WTC11 (cell line): ENCODE results near the gene DERL2. TPM values are rescaled to one million over a fixed set of nuclear protein-coding genes. Genes with fewer than 3 reads are reported as not detected.

ENCODE experiments used
- ATAC-seq: fragments of 200-7000 bp; cut with Tn5 transposase; 2 replicates; pipeline ENCODE4 v1.10.0; 2021; ENCODE audit warnings: mild to moderate bottlenecking, moderate library complexity
- CTCF ChIA-PET: fragments of 300-600 bp; sonication (Branson Sonifier 250); formaldehyde crosslinking; loops from one replicate; lab custom pipeline; 2021; ENCODE audit warnings: antibody characterized with exemption; lab: Charles Lee
- POLR2A ChIA-PET: fragments of 350-600 bp; sonication (Branson Sonifier 250); formaldehyde crosslinking; loops from one replicate; lab custom pipeline; 2021; ENCODE audit warnings: antibody characterized with exemption; lab: Charles Lee
- DNase-seq: peaks from one replicate; pipeline ENCODE4 v3.0.0; 2021; ENCODE audit warnings: low spot score
- H3K27ac Mint-ChIP-seq: 2 replicates; pipeline ENCODE4 v1.8.0; 2021; ENCODE audit warnings: mixed read lengths
- H3K27me3 Mint-ChIP-seq: 2 replicates; pipeline ENCODE4 v1.8.0; 2021; ENCODE audit warnings: low read depth, mild to moderate bottlenecking, moderate library complexity, mixed read lengths
- H3K36me3 Mint-ChIP-seq: 2 replicates; pipeline ENCODE4 v1.8.0; 2021; ENCODE audit warnings: mixed read lengths
- H3K4me1 Mint-ChIP-seq: 2 replicates; pipeline ENCODE4 v1.8.0; 2022; ENCODE audit warnings: mixed read lengths
- H3K4me3 Mint-ChIP-seq: 2 replicates; pipeline ENCODE4 v1.8.0; 2021; ENCODE audit warnings: mild to moderate bottlenecking, moderate library complexity, mixed read lengths
- H3K9me3 Mint-ChIP-seq: 2 replicates; pipeline ENCODE4 v1.8.0; 2021; ENCODE audit warnings: mixed read lengths
- CDX4 ChIP-seq: fragments of 250-450 bp; sonication (Bioruptor Pico); IDR thresholded peaks from 2 replicates; pipeline ENCODE4 v1.9.0; 2021; ENCODE audit warnings: moderate library complexity, mild to moderate bottlenecking, inconsistent platforms, borderline replicate concordance
- CTCF ChIP-seq: fragments of 200-600 bp; IDR thresholded peaks from 2 replicates; pipeline ENCODE4 v1.8.0; 2022; ENCODE audit warnings: antibody characterized with exemption
- E2F4 ChIP-seq: sonication (generic); formaldehyde crosslinking; IDR thresholded peaks from 2 replicates; pipeline ENCODE4 v1.8.1; 2022; ENCODE audit warnings: low read depth, mild to moderate bottlenecking, moderate library complexity, missing genetic modification reagents, borderline replicate concordance
- JAZF1 ChIP-seq: fragments of 250-450 bp; sonication (Bioruptor Pico); IDR thresholded peaks from 2 replicates; pipeline ENCODE4 v1.9.0; 2021; ENCODE audit warnings: moderate library complexity, mild to moderate bottlenecking, inconsistent platforms
- MXD4 ChIP-seq: fragments of 250-450 bp; sonication (Bioruptor Pico); IDR thresholded peaks from 2 replicates; pipeline ENCODE4 v1.8.0; 2021; ENCODE audit warnings: mild to moderate bottlenecking, moderate library complexity, borderline replicate concordance
- RORB ChIP-seq: fragments of 250-450 bp; sonication (Bioruptor Pico); IDR thresholded peaks from 2 replicates; pipeline ENCODE4 v1.9.0; 2021; ENCODE audit warnings: mild to moderate bottlenecking
- SMAD3 ChIP-seq: sonication (generic); formaldehyde crosslinking; IDR thresholded peaks from 2 replicates; pipeline ENCODE4 v1.8.0; 2022; ENCODE audit warnings: missing genetic modification reagents, mild to moderate bottlenecking, borderline replicate concordance
- SOX15 ChIP-seq: fragments of 250-450 bp; sonication (Bioruptor Pico); IDR thresholded peaks from 2 replicates; pipeline ENCODE4 v1.9.0; 2021; ENCODE audit warnings: mild to moderate bottlenecking
- TCF7 ChIP-seq: sonication (generic); formaldehyde crosslinking; IDR thresholded peaks from 2 replicates; pipeline ENCODE4 v1.8.0; 2022; ENCODE audit warnings: mild to moderate bottlenecking, low read depth, missing genetic modification reagents, moderate library complexity
- ZNF232 ChIP-seq: sonication (generic); formaldehyde crosslinking; IDR thresholded peaks from 2 replicates; pipeline ENCODE4 v1.8.0; 2022; ENCODE audit warnings: mild to moderate bottlenecking, missing genetic modification reagents
- ZNF423 ChIP-seq: fragments of 250-450 bp; sonication (Bioruptor Pico); IDR thresholded peaks from 2 replicates; pipeline ENCODE4 v2.1.2; 2022; ENCODE audit warnings: mild to moderate bottlenecking, moderate library complexity
- total RNA-seq: library from RNA; stranded (reverse); gene quantifications from 3 replicates; pipeline ENCODE4 v1.2.3, GENCODE V29; 2021
- TF ChIP-seq, protein P1 (sequence below): sonication (generic); formaldehyde crosslinking; IDR thresholded peaks from 2 replicates; pipeline ENCODE4 v1.8.0; 2022; ENCODE audit warnings: mild to moderate bottlenecking, missing genetic modification reagents
- TF ChIP-seq, protein P2 (sequence below): fragments of 250-450 bp; sonication (Bioruptor Pico); conservative IDR thresholded peaks from 2 replicates; pipeline ENCODE4 v1.9.0; 2021; ENCODE audit warnings: mild to moderate bottlenecking
- TF ChIP-seq, protein P3 (sequence below): sonication (generic); formaldehyde crosslinking; IDR thresholded peaks from 2 replicates; pipeline ENCODE4 v1.8.1; 2022; ENCODE audit warnings: mild to moderate bottlenecking, moderate library complexity, missing genetic modification reagents

DERL2 gene
- total RNA-seq, 1 experiment from 2014 or later, result 47.1 TPM

GRCh38 chr17:5530265-5531084, 44.5 kb upstream of the DERL2 start:
- no peak for ATAC-seq
- TF ChIP-seq JAZF1 (CRISPR knock-in tag), result no peak
- no peak for TF ChIP-seq CTCF
- TF ChIP-seq, protein P1, sequence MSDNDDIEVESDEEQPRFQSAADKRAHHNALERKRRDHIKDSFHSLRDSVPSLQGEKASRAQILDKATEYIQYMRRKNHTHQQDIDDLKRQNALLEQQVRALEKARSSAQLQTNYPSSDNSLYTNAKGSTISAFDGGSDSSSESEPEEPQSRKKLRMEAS (CRISPR knock-in tag), result no peak
- no peak for TF ChIP-seq ZNF232 (CRISPR knock-in tag)
- TF ChIP-seq, all 79 proteins: peak for 0
- CTCF ChIA-PET, result no interaction called here
- Mint-ChIP-seq H3K27ac (no peak overlapping the region), H3K4me1 (no peaks in the 10 kb centered on the region), H3K27me3 (no peaks in the 10 kb centered on the region; the same call in 1 of the 2 replicates), H3K36me3 (no peaks in the 10 kb centered on the region), H3K9me3 (no peaks in the 10 kb centered on the region), H3K4me3 (no peak overlapping the region)
- DNase-seq, result no peak
- POLR2A ChIA-PET, result no interaction called here

GRCh38 chr17:5527601-5528250, 41.7 kb upstream of the DERL2 start:
- CTCF ChIA-PET, result interaction anchor here (1.2 to 2.1 kb wide), 2 partner anchors 14 to 140 kb away, joined by 4 to 7 read pairs; no protein-coding TSS in a partner anchor
- TF ChIP-seq RORB (CRISPR knock-in tag) (no peak), ZNF423 (CRISPR knock-in tag) (no peak), TCF7 (CRISPR knock-in tag) (no peak), CDX4 (CRISPR knock-in tag) (no peak), JAZF1 (CRISPR knock-in tag) (no peak), SOX15 (no peak), E2F4 (CRISPR knock-in tag) (no peak), SMAD3 (CRISPR knock-in tag) (no peak), MXD4 (CRISPR knock-in tag) (no peak), CTCF (no peak)
- TF ChIP-seq, protein P2, sequence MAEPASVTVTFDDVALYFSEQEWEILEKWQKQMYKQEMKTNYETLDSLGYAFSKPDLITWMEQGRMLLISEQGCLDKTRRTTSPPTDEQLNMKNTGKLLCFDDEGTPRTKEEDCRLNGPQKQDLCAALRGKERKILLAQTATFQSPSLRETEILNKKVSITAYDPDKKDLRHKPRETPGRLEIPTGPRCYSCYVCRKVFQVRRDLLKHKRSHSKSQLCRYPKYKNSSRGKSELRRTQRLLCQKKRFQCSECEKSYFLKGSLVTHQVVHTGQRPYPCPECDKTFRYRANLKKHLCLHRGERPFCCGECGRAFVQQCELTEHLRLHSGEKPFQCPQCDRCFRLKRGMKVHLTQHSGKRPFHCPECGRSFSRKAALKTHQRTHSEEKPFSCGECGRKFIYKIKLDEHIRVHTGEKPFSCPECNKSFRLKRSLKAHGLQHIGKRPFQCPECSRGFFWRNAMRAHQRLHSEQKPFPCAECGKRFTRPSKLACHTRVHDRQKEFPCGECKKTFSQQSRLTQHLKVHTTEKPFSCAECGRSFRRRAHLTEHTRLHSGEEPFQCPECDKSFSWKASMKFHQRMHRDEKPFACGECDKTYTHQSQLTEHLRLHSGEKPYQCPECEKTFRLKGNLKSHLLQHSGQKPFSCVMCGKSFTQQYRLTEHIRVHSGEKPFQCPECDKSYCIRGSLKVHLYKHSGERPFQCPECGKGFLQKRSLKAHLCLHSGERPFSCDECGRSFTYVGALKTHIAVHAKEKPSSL (CRISPR knock-in tag), result no peak
- TF ChIP-seq, protein P3, sequence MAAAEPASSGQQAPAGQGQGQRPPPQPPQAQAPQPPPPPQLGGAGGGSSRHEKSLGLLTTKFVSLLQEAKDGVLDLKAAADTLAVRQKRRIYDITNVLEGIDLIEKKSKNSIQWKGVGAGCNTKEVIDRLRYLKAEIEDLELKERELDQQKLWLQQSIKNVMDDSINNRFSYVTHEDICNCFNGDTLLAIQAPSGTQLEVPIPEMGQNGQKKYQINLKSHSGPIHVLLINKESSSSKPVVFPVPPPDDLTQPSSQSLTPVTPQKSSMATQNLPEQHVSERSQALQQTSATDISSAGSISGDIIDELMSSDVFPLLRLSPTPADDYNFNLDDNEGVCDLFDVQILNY (CRISPR knock-in tag), result no peak
- H3K27ac Mint-ChIP-seq, result no peak overlapping the region
- H3K4me1 Mint-ChIP-seq, result no peaks in the 10 kb centered on the region
- ATAC-seq, result no peak
- no peaks in the 10 kb centered on the region for H3K9me3 Mint-ChIP-seq
- peaks cover 1% of the 10 kb centered on the region; the same call in 1 of the 2 replicates for H3K27me3 Mint-ChIP-seq
- no peak for DNase-seq
- no peak overlapping the region for H3K4me3 Mint-ChIP-seq
- H3K36me3 Mint-ChIP-seq, result no peaks in the 10 kb centered on the region
- POLR2A ChIA-PET, result interaction anchor here (0.6 kb wide), 1 partner anchor 9 kb away, joined by 3 read pairs; no protein-coding TSS in a partner anchor
